ENCODE measurements around the gene TEC. TPM values are rescaled to one million over a fixed set of nuclear protein-coding genes. Genes with fewer than 3 reads are reported as not detected.

The TEC gene
- total and polyA plus RNA-seq, 4 experiments from 2014 or later, result 0.87 to 4.2 (median 2.3) TPM

GRCh38 chr4:48110452-48110978 lies 159.1 kb downstream of the TEC start:
- Histone ChIP-seq H3K4me3 (ENCODE audit: low read length in 2 of 2) (no peak overlapping the region), H3K4me1 (ENCODE audit: insufficient read depth, low read length) (peaks cover 39% of the 10 kb centered on the region), H3K27ac (ENCODE audit: low read depth, low read length) (no peak overlapping the region), H3K36me3 (ENCODE audit: insufficient read depth, low read length) (peaks cover 32% of the 10 kb centered on the region), H3K9me3 (ENCODE audit: control insufficient read depth in 1 of 2, low read length in 2 of 2) (no peaks in the 10 kb centered on the region), H3K27me3 (ENCODE audit: insufficient read depth, low read length) (no peaks in the 10 kb centered on the region)
- intact Hi-C loops (cut with micrococcal nuclease), result no loop called here
- ChIA-PET POLR2A (ENCODE audit: partially characterized antibody) (interaction anchor here (1.5 kb wide), 1 partner anchor 19 kb away, joined by 4 read pairs; no protein-coding TSS in a partner anchor), CTCF (ENCODE audit: partially characterized antibody) (interaction anchor here (0.5 to 3.8 kb wide), 10 partner anchors 13 to 817 kb away, joined by 3 to 28 read pairs (median 12); no protein-coding TSS in a partner anchor)
- Mint-ChIP-seq H3K27ac (peak overlapping the region in 2 of 7 donors; percentile 23 to 25), H3K36me3 (peaks cover 35 to 56% of the 10 kb centered on the region in 2 donors), H3K4me1 (peaks cover 28 to 40% (median 34%) of the 10 kb centered on the region in 4 donors), H3K27me3 (no peaks in the 10 kb centered on the region), H3K9me3 (no peaks in the 10 kb centered on the region), H3K4me3 (no peak overlapping the region)
- DNase-seq, result no peak

GRCh38 chr4:48109413-48110263 lies 160.0 kb downstream of the TEC start:
- H3K36me3 ChIP-seq (ENCODE audit: insufficient read depth, low read length), result peaks cover 36% of the 10 kb centered on the region
- Mint-ChIP-seq H3K4me1 (peaks cover 25 to 35% (median 31%) of the 10 kb centered on the region in 4 donors), H3K36me3 (peaks cover 31 to 56% of the 10 kb centered on the region in 2 donors), H3K9me3 (no peaks in the 10 kb centered on the region), H3K27ac (peak overlapping the region in 3 of 7 donors; percentile 7 to 52 (median 11)), H3K4me3 (no peak overlapping the region), H3K27me3 (no peaks in the 10 kb centered on the region)
- H3K27ac ChIP-seq (ENCODE audit: low read depth, low read length), result no peak overlapping the region
- intact Hi-C loops (cut with micrococcal nuclease), result loop anchor here (1.0 kb wide), 1 partner anchor 32 kb away; no protein-coding TSS in a partner anchor
- DNase-seq, result peak in 4 of 5 donors; percentile 42 to 50 (median 48)
- no peak overlapping the region for H3K4me3 ChIP-seq (ENCODE audit: low read length in 2 of 2)
- H3K9me3 ChIP-seq (ENCODE audit: control insufficient read depth in 1 of 2, low read length in 2 of 2), result no peaks in the 10 kb centered on the region
- POLR2A ChIA-PET (ENCODE audit: partially characterized antibody), result interaction anchor here (1.0 to 1.1 kb wide), 2 partner anchors 29 to 77 kb away, joined by 3 read pairs; no protein-coding TSS in a partner anchor
- CTCF ChIA-PET (ENCODE audit: partially characterized antibody), result interaction anchor here (0.5 to 3.8 kb wide), 27 partner anchors 9 to 818 kb away, joined by 3 to 28 read pairs (median 4); partner anchors contain the start of gene TXK
- H3K4me1 ChIP-seq (ENCODE audit: insufficient read depth, low read length), result peaks cover 38% of the 10 kb centered on the region
- no peaks in the 10 kb centered on the region for H3K27me3 ChIP-seq (ENCODE audit: insufficient read depth, low read length)

- H3K27ac ChIP-seq (ENCODE audit: low read depth, low read length), result no peak overlapping the region
- no peaks in the 10 kb centered on the region for H3K27me3 Mint-ChIP-seq
- H3K27me3 ChIP-seq (ENCODE audit: insufficient read depth, low read length), result no peaks in the 10 kb centered on the region
- no peak overlapping the region for H3K4me3 ChIP-seq (ENCODE audit: low read length in 2 of 2)
- H3K9me3 ChIP-seq (ENCODE audit: control insufficient read depth in 1 of 2, low read length in 2 of 2), result no peaks in the 10 kb centered on the region
- POLR2A ChIA-PET (ENCODE audit: partially characterized antibody), result interaction anchor here (1.0 kb wide), 1 partner anchor 76 kb away, joined by 3 read pairs; no protein-coding TSS in a partner anchor
- DNase-seq, result no peak
- H3K4me1 Mint-ChIP-seq, result peaks cover 19 to 26% (median 22%) of the 10 kb centered on the region in 4 donors
- intact Hi-C loops (cut with micrococcal nuclease), result loop anchor here (1.0 kb wide), 1 partner anchor 33 kb away; no protein-coding TSS in a partner anchor
- H3K4me3 Mint-ChIP-seq, result no peak overlapping the region
- peaks cover 39% of the 10 kb centered on the region for H3K36me3 ChIP-seq (ENCODE audit: insufficient read depth, low read length)
- peaks cover 32 to 54% of the 10 kb centered on the region in 2 donors for H3K36me3 Mint-ChIP-seq
- H3K27ac Mint-ChIP-seq, result peak overlapping the region in 1 of 7 donors; percentile 8
- CTCF ChIA-PET (ENCODE audit: partially characterized antibody), result interaction anchor here (0.8 to 3.8 kb wide), 19 partner anchors 10 to 105 kb away, joined by 3 to 28 read pairs (median 5); partner anchors contain the start of gene TXK
- no peaks in the 10 kb centered on the region for H3K9me3 Mint-ChIP-seq
- H3K4me1 ChIP-seq (ENCODE audit: insufficient read depth, low read length), result peaks cover 27% of the 10 kb centered on the region
These were observed 161.1 kb downstream of the TEC start for GRCh38 chr4:48108309-48109073.

GRCh38 chr4:48105230-48105629 lies 164.4 kb downstream of the TEC start:
- ChIA-PET POLR2A (ENCODE audit: partially characterized antibody) (no interaction called here), CTCF (ENCODE audit: partially characterized antibody) (interaction anchor here (1.5 kb wide), 1 partner anchor 22 kb away, joined by 4 read pairs; no protein-coding TSS in a partner anchor)
- Histone ChIP-seq H3K4me3 (ENCODE audit: low read length in 2 of 2) (no peak overlapping the region), H3K4me1 (ENCODE audit: insufficient read depth, low read length) (no peaks in the 10 kb centered on the region), H3K27me3 (ENCODE audit: insufficient read depth, low read length) (no peaks in the 10 kb centered on the region), H3K36me3 (ENCODE audit: insufficient read depth, low read length) (peaks cover 38% of the 10 kb centered on the region), H3K27ac (ENCODE audit: low read depth, low read length) (no peak overlapping the region), H3K9me3 (ENCODE audit: control insufficient read depth in 1 of 2, low read length in 2 of 2) (no peaks in the 10 kb centered on the region)
- no peak for DNase-seq
- Mint-ChIP-seq H3K27me3 (no peaks in the 10 kb centered on the region), H3K4me1 (peaks cover 6 to 21% (median 9%) of the 10 kb centered on the region in 4 donors), H3K9me3 (no peaks in the 10 kb centered on the region), H3K27ac (no peak overlapping the region), H3K4me3 (no peak overlapping the region), H3K36me3 (peaks cover 29 to 51% of the 10 kb centered on the region in 2 donors)
- intact Hi-C loops (cut with micrococcal nuclease), result no loop called here

- peaks cover 0 to 17% (median 7%) of the 10 kb centered on the region in 4 donors for H3K4me1 Mint-ChIP-seq
- H3K36me3 Mint-ChIP-seq, result peaks cover 26 to 49% of the 10 kb centered on the region in 2 donors
- POLR2A ChIA-PET (ENCODE audit: partially characterized antibody), result no interaction called here
These were observed 166.0 kb downstream of the TEC start for GRCh38 chr4:48103483-48104139.

GRCh38 chr4:48102303-48102702 lies 167.3 kb downstream of the TEC start:
- Histone ChIP-seq H3K27ac (ENCODE audit: low read depth, low read length) (no peak overlapping the region), H3K4me3 (ENCODE audit: low read length in 2 of 2) (no peak overlapping the region), H3K4me1 (ENCODE audit: insufficient read depth, low read length) (no peaks in the 10 kb centered on the region), H3K36me3 (ENCODE audit: insufficient read depth, low read length) (peaks cover 23% of the 10 kb centered on the region), H3K9me3 (ENCODE audit: control insufficient read depth in 1 of 2, low read length in 2 of 2) (no peaks in the 10 kb centered on the region), H3K27me3 (ENCODE audit: insufficient read depth, low read length) (no peaks in the 10 kb centered on the region)
- POLR2A ChIA-PET (ENCODE audit: partially characterized antibody), result no interaction called here
- Mint-ChIP-seq H3K9me3 (no peaks in the 10 kb centered on the region), H3K27ac (peak overlapping the region in 2 of 7 donors; percentile 22 to 83), H3K4me1 (peaks cover 0 to 17% (median 7%) of the 10 kb centered on the region in 4 donors), H3K27me3 (no peaks in the 10 kb centered on the region), H3K4me3 (no peak overlapping the region), H3K36me3 (peaks cover 26 to 50% of the 10 kb centered on the region in 2 donors)
- DNase-seq, result no peak
- intact Hi-C loops (cut with micrococcal nuclease), result no loop called here
- CTCF ChIA-PET (ENCODE audit: partially characterized antibody), result interaction anchor here (1.1 kb wide), 1 partner anchor 68 kb away, joined by 4 read pairs; no protein-coding TSS in a partner anchor

More at GRCh38 chr4:48103483-48104139, 166.0 kb downstream of the TEC start:
- Mint-ChIP-seq H3K27me3 (no peaks in the 10 kb centered on the region), H3K4me3 (peak overlapping the region in 1 of 8 donors; percentile 24), H3K27ac (peak overlapping the region in 5 of 7 donors; percentile 12 to 86 (median 73)), H3K9me3 (no peaks in the 10 kb centered on the region)
- Histone ChIP-seq H3K4me3 (ENCODE audit: low read length in 2 of 2) (no peak overlapping the region), H3K27me3 (ENCODE audit: insufficient read depth, low read length) (no peaks in the 10 kb centered on the region), H3K9me3 (ENCODE audit: control insufficient read depth in 1 of 2, low read length in 2 of 2) (no peaks in the 10 kb centered on the region), H3K27ac (ENCODE audit: low read depth, low read length) (no peak overlapping the region), H3K36me3 (ENCODE audit: insufficient read depth, low read length) (peaks cover 30% of the 10 kb centered on the region), H3K4me1 (ENCODE audit: insufficient read depth, low read length) (no peaks in the 10 kb centered on the region)
- no peak for DNase-seq
- intact Hi-C loops (cut with micrococcal nuclease), result no loop called here
- CTCF ChIA-PET (ENCODE audit: partially characterized antibody), result interaction anchor here (0.6 to 0.7 kb wide), 2 partner anchors 23 to 26 kb away, joined by 3 read pairs; no protein-coding TSS in a partner anchor

Measured in CD4-positive, alpha-beta memory T cell (primary cell).